Neuron (in vitro differentiated cells): Measurements from ENCODE around the gene ARL14EPL.

ENCODE experiments used
- H2AFZ ChIP-seq: one replicate; pipeline ENCODE4 v1.6.1; 2013; ENCODE audit warnings: low read depth, mild to moderate bottlenecking, inconsistent platforms, low read length, moderate library complexity
- H3K27me3 ChIP-seq: one replicate; pipeline ENCODE4 v1.6.1; 2013; ENCODE audit warnings: low read length; ENCODE audit not compliant: insufficient read depth
- H3K36me3 ChIP-seq: one replicate; pipeline ENCODE4 v1.6.1; 2013; ENCODE audit warnings: low read length; ENCODE audit not compliant: insufficient read depth
- H3K4me1 ChIP-seq: one replicate; pipeline ENCODE4 v1.6.1; 2013; ENCODE audit warnings: low read length; ENCODE audit not compliant: insufficient read depth
- H3K4me3 ChIP-seq: 2 replicates; pipeline ENCODE4 v1.5.1; 2013; ENCODE audit warnings: mild to moderate bottlenecking, low read length, moderate library complexity
- H3K9me3 ChIP-seq: one replicate; pipeline ENCODE4 v1.6.1; 2013; ENCODE audit warnings: low read length

ARL14EPL gene

DNA sequence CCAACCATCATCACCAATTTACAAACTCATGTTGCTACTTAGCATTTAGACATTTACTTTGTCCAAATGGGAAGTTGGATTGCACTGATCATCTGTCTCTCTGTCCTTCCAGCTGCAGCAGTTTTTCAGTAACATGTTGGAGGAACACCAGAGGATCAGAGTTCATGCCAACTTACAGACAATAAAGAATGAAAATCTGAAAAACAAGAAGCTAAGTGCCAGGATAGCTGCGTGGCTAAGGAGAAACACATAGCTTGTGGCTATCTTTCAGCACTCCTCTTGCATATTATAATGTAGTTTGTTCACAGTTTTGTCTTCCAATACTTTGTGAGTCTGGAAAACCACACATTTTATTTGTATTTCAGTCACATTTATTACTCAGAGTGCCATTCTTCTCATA is 6.4 kb upstream of the ARL14EPL start:
- Histone ChIP-seq H3K4me1 (no peaks in the 10 kb centered on the region), H3K36me3 (no peaks in the 10 kb centered on the region), H3K27me3 (no peaks in the 10 kb centered on the region), H3K9me3 (no peaks in the 10 kb centered on the region), H2AFZ (no peak overlapping the region), H3K4me3 (no peak overlapping the region)

DNA sequence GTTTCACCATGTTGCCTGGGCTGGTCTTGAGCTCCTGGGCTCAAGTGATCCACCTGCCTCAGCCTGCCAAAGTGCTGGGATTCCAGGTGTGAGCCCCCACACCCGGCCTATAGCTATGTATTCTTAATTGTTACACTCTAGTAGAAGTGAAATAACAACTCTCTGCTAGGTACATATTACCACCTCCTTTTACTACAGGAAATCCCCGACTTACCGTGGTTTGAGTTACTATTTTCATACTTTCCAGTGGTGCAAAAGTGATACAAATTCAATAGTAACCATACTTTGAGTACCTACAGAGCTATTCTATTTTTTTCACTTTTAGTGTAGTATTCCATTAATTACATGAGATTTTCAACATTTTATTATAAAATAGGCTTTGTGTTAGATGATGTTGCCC is 719 bp downstream of the ARL14EPL start:
- H3K4me3 ChIP-seq = no peak overlapping the region
- no peaks in the 10 kb centered on the region for H3K36me3 ChIP-seq
- H3K9me3 ChIP-seq = no peaks in the 10 kb centered on the region
- no peak overlapping the region for H2AFZ ChIP-seq
- H3K27me3 ChIP-seq = no peaks in the 10 kb centered on the region
- H3K4me1 ChIP-seq = no peaks in the 10 kb centered on the region

- Histone ChIP-seq H3K36me3 (no peaks in the 10 kb centered on the region), H3K9me3 (no peaks in the 10 kb centered on the region), H3K4me1 (no peaks in the 10 kb centered on the region), H3K4me3 (no peak overlapping the region), H2AFZ (no peak overlapping the region), H3K27me3 (no peaks in the 10 kb centered on the region)
These were observed 2.9 kb downstream of the ARL14EPL start for GRCh38 chr5:116035123-116035522.

GRCh38 chr5:116037236-116037822 is 5.1 kb downstream of the ARL14EPL start:
- H3K4me1 ChIP-seq = no peaks in the 10 kb centered on the region
- no peaks in the 10 kb centered on the region for H3K36me3 ChIP-seq
- no peaks in the 10 kb centered on the region for H3K27me3 ChIP-seq
- H3K9me3 ChIP-seq = no peaks in the 10 kb centered on the region
- no peak overlapping the region for H3K4me3 ChIP-seq
- H2AFZ ChIP-seq = no peak overlapping the region

DNA sequence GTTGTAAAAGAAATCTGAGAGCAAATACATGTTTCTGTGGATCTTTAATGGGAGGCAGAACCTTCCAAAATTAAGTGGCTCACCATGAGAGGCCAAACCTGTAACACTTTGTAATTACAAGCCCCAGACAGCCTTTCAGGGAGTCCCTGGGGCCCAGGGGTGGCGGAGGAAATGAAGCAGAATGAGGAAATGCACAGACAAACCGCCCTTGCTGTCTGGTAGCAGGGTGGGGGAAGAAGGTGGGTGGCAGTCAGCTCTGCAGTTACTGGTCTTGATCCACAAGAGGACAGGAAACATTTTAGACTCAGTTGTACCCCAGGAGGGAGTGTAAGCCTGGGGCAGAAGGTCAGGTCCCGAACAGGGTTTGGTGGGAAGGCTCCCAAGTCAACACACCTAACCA is 6.5 kb downstream of the ARL14EPL start:
- Histone ChIP-seq H2AFZ (no peak overlapping the region), H3K36me3 (no peaks in the 10 kb centered on the region), H3K27me3 (no peaks in the 10 kb centered on the region), H3K4me3 (no peak overlapping the region), H3K4me1 (no peaks in the 10 kb centered on the region), H3K9me3 (no peaks in the 10 kb centered on the region)

DNA sequence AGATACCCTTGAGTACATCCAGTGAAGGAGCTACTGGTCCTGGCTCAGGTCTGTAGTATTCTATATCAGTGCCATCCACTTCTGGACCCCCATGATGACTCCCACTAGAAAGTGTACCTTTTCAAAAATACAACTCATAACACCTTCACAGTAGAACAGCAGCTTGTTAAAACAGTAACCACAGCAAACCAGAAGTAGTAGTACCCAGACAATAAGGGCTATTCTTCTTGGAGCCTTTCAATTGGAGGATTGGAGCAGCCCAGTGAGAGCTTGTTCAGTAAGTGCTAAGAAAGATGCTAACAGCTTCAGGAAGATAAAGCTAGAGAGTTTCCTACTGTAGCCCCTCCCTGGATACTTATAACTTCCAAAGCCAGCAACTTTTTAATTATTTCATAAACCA is 10.1 kb downstream of the ARL14EPL start:
- no peak overlapping the region for H3K4me3 ChIP-seq
- H3K36me3 ChIP-seq = no peaks in the 10 kb centered on the region
- no peak overlapping the region for H2AFZ ChIP-seq
- H3K4me1 ChIP-seq = no peaks in the 10 kb centered on the region
- no peaks in the 10 kb centered on the region for H3K27me3 ChIP-seq
- H3K9me3 ChIP-seq = no peaks in the 10 kb centered on the region

DNA sequence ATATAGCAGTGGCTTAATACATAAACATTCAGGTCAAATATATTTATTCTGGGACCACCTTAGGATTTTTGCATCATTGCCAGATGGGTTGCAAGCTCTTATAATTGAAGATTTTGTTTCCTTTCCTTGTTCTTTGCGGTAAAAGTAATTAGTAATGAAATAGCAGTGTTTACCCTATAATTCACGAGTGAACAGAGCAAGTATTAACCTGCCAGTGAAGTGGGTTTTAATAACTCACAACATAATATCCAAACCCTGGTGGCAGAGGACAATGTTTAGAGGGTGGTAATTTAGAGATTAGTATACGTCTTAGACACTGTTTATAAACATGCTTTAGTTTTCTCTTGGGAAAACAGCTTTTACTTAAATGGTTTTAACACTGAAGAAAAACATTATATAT is 11.8 kb downstream of the ARL14EPL start:
- H2AFZ ChIP-seq = no peak overlapping the region
- H3K9me3 ChIP-seq = no peaks in the 10 kb centered on the region
- no peaks in the 10 kb centered on the region for H3K27me3 ChIP-seq
- no peak overlapping the region for H3K4me3 ChIP-seq
- no peaks in the 10 kb centered on the region for H3K36me3 ChIP-seq
- H3K4me1 ChIP-seq = no peaks in the 10 kb centered on the region

GRCh38 chr5:116045821-116046220 is 13.5 kb downstream of the ARL14EPL start:
- Histone ChIP-seq H3K4me1 (no peaks in the 10 kb centered on the region), H2AFZ (no peak overlapping the region), H3K4me3 (no peak overlapping the region), H3K9me3 (no peaks in the 10 kb centered on the region), H3K27me3 (no peaks in the 10 kb centered on the region), H3K36me3 (no peaks in the 10 kb centered on the region)

GRCh38 chr5:116046261-116046660 is 14.0 kb downstream of the ARL14EPL start:
- no peaks in the 10 kb centered on the region for H3K4me1 ChIP-seq
- H2AFZ ChIP-seq = no peak overlapping the region
- H3K36me3 ChIP-seq = no peaks in the 10 kb centered on the region
- no peak overlapping the region for H3K4me3 ChIP-seq
- H3K9me3 ChIP-seq = no peaks in the 10 kb centered on the region
- no peaks in the 10 kb centered on the region for H3K27me3 ChIP-seq

- H3K4me3 ChIP-seq = no peak overlapping the region
- no peak overlapping the region for H2AFZ ChIP-seq
- H3K9me3 ChIP-seq = no peaks in the 10 kb centered on the region
- H3K4me1 ChIP-seq = no peaks in the 10 kb centered on the region
- H3K36me3 ChIP-seq = no peaks in the 10 kb centered on the region
- H3K27me3 ChIP-seq = no peaks in the 10 kb centered on the region
These were observed 14.6 kb downstream of the ARL14EPL start for GRCh38 chr5:116046823-116047222.

GRCh38 chr5:116058346-116058936 is 26.2 kb downstream of the ARL14EPL start:
- Histone ChIP-seq H3K4me3 (no peak overlapping the region), H3K36me3 (no peaks in the 10 kb centered on the region), H3K4me1 (peaks cover 16% of the 10 kb centered on the region), H2AFZ (no peak overlapping the region), H3K27me3 (no peaks in the 10 kb centered on the region), H3K9me3 (no peaks in the 10 kb centered on the region)

DNA sequence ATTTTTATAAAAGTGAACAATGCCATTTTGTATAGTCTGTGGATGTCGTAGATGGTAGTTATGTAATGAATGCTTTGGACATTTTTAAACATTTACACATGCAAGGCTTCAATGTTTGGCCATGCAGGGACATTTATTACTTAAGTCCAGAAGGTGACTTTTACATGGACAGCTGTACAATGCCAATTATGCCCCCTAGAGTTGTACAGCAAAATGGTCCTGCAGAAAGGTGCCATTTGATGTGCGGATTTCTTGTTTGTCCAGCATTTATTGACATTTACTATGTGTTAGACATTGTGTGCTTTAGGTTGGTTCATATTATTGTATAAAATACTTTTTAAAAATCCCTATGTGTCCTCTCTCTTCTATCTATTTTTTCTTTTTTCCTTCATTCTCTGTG is 30.1 kb downstream of the ARL14EPL start:
- Histone ChIP-seq H3K4me3 (no peak overlapping the region), H3K36me3 (no peaks in the 10 kb centered on the region), H3K9me3 (no peaks in the 10 kb centered on the region)

DNA sequence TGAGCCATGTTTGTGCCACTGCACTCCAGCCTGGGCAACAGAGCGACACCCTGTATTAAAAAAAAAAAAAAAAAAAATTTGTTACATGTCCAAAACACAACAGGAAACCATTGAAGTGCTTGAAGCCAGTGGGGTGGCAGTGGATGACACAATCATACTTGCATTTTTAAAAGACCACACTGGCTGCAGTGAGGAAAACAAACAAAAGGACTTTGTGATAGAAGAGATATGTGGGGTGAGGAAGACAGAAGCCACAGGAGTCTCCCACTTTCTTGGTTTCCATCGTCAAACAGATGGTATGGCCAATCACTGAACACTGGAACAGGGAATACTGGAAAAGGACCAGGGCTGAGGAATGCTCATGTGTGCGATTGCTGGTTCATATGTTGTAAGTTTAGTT is 31.7 kb downstream of the ARL14EPL start:
- Histone ChIP-seq H3K4me1 (peaks cover 18% of the 10 kb centered on the region), H3K27me3 (no peaks in the 10 kb centered on the region), H3K36me3 (no peaks in the 10 kb centered on the region), H2AFZ (no peak overlapping the region), H3K4me3 (no peak overlapping the region), H3K9me3 (no peaks in the 10 kb centered on the region)

More for the DNA sequence above, 30.1 kb downstream of the ARL14EPL start:
- Histone ChIP-seq H2AFZ (no peak overlapping the region), H3K4me1 (peaks cover 16% of the 10 kb centered on the region), H3K27me3 (no peaks in the 10 kb centered on the region)

DNA sequence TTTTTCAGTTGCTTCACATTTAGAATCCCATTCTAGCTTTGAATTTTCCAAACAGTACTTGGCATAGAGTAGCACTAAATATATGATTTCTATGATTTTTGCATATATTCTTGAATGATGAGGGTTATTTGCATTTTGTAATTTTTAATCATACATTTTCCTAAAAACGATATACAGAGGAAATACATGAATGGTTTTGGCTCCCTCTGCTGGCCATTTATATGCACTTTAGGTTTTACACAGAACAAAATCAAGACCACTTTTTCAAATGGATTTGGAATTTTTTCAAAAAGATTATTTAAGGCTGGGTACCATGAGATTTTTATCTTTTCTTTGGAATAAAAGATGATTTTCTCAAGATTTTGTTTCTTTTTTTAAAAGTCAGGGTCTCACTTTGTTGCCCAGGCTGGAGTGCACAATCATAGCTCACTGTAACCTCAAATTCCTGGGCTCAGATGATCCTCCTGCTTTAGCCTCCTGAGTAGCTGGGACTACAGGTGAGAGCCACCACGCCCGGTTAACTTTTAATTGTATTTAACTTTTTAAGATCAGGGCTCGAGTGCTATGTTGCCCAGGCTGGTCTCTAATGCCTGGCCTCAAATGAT is 35.9 kb downstream of the ARL14EPL start:
- no peak overlapping the region for H3K4me3 ChIP-seq
- no peaks in the 10 kb centered on the region for H3K27me3 ChIP-seq
- H3K4me1 ChIP-seq = peaks cover 2% of the 10 kb centered on the region
- no peaks in the 10 kb centered on the region for H3K36me3 ChIP-seq
- H2AFZ ChIP-seq = no peak overlapping the region
- H3K9me3 ChIP-seq = no peaks in the 10 kb centered on the region
